ENCODE measurements around the gene SPA17. TPM values are rescaled to one million over a fixed set of nuclear protein-coding genes. Genes with fewer than 3 reads are reported as not detected.

SPA17 gene
- total RNA-seq, 1 donor from 2014 or later: 1.7 TPM

DNA sequence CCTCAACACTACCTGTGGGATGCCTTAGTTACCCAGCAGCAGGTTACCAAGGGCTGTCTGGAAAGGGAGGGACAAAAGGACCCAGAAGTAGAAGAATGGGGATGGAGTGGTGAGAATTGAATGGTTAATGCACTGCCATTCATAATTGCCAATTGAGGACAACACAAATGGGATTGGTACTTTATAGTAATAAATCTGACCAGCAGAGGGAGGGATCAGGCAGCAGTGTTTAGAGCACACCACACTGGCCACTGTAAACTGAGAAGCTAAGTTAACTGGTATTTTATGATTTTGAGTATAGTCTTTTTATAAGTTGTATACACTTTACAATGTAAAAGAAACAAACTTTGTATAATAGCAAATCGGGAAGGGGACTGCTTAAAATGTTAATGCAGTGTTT lies 40.3 kb upstream of the SPA17 start:
- Histone ChIP-seq H3K27ac (no peak overlapping the region), H3K4me3 (no peak overlapping the region), H3K36me3 (peaks cover 3 to 44% of the 10 kb centered on the region in 2 donors), H3K27me3 (no peaks in the 10 kb centered on the region), H3K9me3 (no peaks in the 10 kb centered on the region), H3K4me1 (no peaks in the 10 kb centered on the region)
- TF ChIP-seq, protein P1, sequence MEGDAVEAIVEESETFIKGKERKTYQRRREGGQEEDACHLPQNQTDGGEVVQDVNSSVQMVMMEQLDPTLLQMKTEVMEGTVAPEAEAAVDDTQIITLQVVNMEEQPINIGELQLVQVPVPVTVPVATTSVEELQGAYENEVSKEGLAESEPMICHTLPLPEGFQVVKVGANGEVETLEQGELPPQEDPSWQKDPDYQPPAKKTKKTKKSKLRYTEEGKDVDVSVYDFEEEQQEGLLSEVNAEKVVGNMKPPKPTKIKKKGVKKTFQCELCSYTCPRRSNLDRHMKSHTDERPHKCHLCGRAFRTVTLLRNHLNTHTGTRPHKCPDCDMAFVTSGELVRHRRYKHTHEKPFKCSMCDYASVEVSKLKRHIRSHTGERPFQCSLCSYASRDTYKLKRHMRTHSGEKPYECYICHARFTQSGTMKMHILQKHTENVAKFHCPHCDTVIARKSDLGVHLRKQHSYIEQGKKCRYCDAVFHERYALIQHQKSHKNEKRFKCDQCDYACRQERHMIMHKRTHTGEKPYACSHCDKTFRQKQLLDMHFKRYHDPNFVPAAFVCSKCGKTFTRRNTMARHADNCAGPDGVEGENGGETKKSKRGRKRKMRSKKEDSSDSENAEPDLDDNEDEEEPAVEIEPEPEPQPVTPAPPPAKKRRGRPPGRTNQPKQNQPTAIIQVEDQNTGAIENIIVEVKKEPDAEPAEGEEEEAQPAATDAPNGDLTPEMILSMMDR (IDR thresholded peaks at IDR 0.05): no peak
- TF ChIP-seq POLR2AphosphoS5 (IDR thresholded peaks at IDR 0.05; ENCODE audit: insufficient read depth in 1 of 2, low read depth in 1 of 2) (no peak), POLR2A (IDR thresholded peaks at IDR 0.05) (no peak)
- intact Hi-C loops (cut with DNase I): no loop called here
- DNase-seq (ENCODE audit: extremely low spot score in 2 of 2): no peak

DNA sequence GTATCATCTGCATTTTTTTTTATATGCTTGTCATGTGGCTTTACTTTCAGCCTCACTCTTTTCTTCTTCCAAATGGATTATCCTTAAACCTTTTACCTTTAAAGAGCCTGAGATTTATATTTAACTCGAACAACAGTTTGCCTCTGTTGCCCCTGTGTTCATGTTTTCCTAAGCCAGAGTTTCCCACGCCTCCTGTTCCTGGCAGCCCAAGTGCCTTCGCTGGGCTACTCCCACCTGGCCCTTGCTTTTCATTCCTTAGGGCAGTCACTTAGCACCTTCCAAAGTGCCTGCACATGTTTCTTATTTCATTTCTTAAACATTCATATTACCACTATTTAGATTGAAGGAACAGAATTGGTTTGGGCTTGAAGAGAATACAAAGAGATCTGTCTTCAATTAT lies 37.8 kb upstream of the SPA17 start:
- no peaks in the 10 kb centered on the region for H3K4me1 ChIP-seq

DNA sequence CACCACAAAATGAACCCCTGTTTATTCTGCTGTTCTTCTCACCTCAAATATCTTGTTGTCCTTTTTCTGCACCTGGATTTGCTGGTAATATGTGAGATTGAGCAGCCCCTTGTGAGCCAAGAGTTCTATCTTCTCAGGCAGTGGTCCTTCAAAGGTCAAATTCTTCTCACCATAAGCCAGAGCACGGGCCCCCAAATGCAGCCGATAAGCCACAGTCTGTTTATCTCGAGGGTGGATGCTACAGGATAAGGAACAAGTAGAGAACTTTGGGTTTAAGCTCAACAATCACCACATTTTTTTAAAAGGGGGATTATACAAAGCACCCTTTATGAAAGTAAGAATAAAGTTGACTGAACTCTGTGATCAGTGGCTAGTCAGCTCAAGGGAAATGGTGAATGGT lies 35.2 kb upstream of the SPA17 start:
- Histone ChIP-seq H3K36me3 (peaks cover 0 to 7% of the 10 kb centered on the region in 2 donors), H3K4me3 (no peak overlapping the region), H3K4me1 (no peaks in the 10 kb centered on the region), H3K9me3 (no peaks in the 10 kb centered on the region), H3K27me3 (no peaks in the 10 kb centered on the region), H3K27ac (no peak overlapping the region)
- TF ChIP-seq POLR2A (IDR thresholded peaks at IDR 0.05) (no peak), POLR2AphosphoS5 (IDR thresholded peaks at IDR 0.05; ENCODE audit: insufficient read depth in 1 of 2, low read depth in 1 of 2) (no peak)
- TF ChIP-seq, protein P1 (IDR thresholded peaks at IDR 0.05): no peak
- DNase-seq (ENCODE audit: extremely low spot score in 2 of 2): no peak
- intact Hi-C loops (cut with DNase I): no loop called here

More for the DNA sequence above, 37.8 kb upstream of the SPA17 start:
- no peaks in the 10 kb centered on the region for H3K27me3 ChIP-seq
- peaks cover 3 to 31% of the 10 kb centered on the region in 2 donors for H3K36me3 ChIP-seq
- H3K4me3 ChIP-seq: no peak overlapping the region
- H3K27ac ChIP-seq: no peak overlapping the region
- H3K9me3 ChIP-seq: no peaks in the 10 kb centered on the region
- no peak for TF ChIP-seq POLR2A (IDR thresholded peaks at IDR 0.05)
- TF ChIP-seq POLR2AphosphoS5 (IDR thresholded peaks at IDR 0.05; ENCODE audit: insufficient read depth in 1 of 2, low read depth in 1 of 2): no peak
- TF ChIP-seq, protein P1 (IDR thresholded peaks at IDR 0.05): no peak
- intact Hi-C loops (cut with DNase I): no loop called here
- DNase-seq (ENCODE audit: extremely low spot score in 2 of 2): no peak

DNA sequence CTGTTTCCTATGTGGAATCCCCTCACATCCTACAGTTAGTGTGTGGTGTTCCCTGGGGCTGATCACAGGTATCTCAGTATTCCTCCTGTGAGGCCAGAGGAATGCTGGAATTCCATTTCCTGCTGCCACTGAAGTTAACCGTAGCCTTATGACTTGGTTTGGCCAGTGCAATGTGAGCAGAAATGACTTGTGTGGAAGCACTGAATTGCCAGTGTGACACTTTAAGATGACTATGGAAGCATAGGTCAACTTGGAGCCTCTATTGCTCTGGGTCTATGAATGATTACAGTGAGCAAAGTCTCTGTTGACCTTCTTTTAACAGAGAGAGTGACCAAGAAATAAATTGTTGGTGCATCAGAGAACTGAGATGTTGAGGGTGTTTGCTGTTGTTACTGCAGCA lies 34.5 kb upstream of the SPA17 start:
- Histone ChIP-seq H3K4me3 (no peak overlapping the region), H3K9me3 (no peaks in the 10 kb centered on the region), H3K36me3 (no peaks in the 10 kb centered on the region), H3K27me3 (no peaks in the 10 kb centered on the region), H3K4me1 (no peaks in the 10 kb centered on the region), H3K27ac (no peak overlapping the region)
- no peak for TF ChIP-seq POLR2A (IDR thresholded peaks at IDR 0.05)
- TF ChIP-seq, protein P1 (IDR thresholded peaks at IDR 0.05): no peak
- DNase-seq (ENCODE audit: extremely low spot score in 2 of 2): no peak
- intact Hi-C loops (cut with DNase I): no loop called here

DNA sequence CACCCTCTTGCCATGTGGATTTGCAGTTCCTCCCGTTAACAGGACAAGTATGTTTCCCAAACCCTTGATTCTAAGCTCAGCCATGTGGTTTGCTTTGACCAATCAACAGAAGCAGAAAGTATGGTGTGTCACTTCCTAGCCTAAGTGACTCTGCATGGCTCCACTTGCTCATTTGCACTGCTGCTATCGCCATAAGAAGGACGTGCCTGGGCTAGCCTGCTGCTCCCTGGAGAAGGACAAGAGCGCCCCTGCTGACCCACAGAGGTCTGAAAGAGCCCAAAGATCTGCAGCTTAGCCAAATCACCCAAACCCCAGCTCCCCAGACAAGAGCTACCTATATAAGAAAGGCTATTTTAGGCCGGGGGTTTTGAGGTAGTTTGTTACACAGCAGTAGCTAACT lies 33.0 kb upstream of the SPA17 start:
- H3K27ac ChIP-seq: no peak overlapping the region
- intact Hi-C loops (cut with DNase I): no loop called here
- DNase-seq (ENCODE audit: extremely low spot score in 2 of 2): no peak
- no peaks in the 10 kb centered on the region for H3K4me1 ChIP-seq
- no peaks in the 10 kb centered on the region for H3K36me3 ChIP-seq
- TF ChIP-seq POLR2A (IDR thresholded peaks at IDR 0.05): no peak
- TF ChIP-seq POLR2AphosphoS5 (IDR thresholded peaks at IDR 0.05; ENCODE audit: insufficient read depth in 1 of 2, low read depth in 1 of 2): no peak
- TF ChIP-seq, protein P1 (IDR thresholded peaks at IDR 0.05): no peak
- no peaks in the 10 kb centered on the region for H3K9me3 ChIP-seq
- no peaks in the 10 kb centered on the region for H3K27me3 ChIP-seq
- H3K4me3 ChIP-seq: no peak overlapping the region

Data from vagina (tissue), 2 donors.